ENCODE results near the gene TSNAX. TPM values are rescaled to one million over a fixed set of nuclear protein-coding genes. Genes with fewer than 3 reads are reported as not detected.

The TSNAX gene
- 10 to 100 TPM; 17.9 to 25.3 (median 22.4) TPM for total RNA-seq

GRCh38 chr1:231528172-231529029 is at the start of gene TSNAX:
Gene TSNAX, plus strand, starts transcription at chr1:231528669. Its CDS starts 142 bp downstream, at chr1:231528811.
- Histone ChIP-seq H3K4me1 (peaks cover 5 to 45% (median 10%) of the 10 kb centered on the region in 4 donors), H3K9me3 (no peaks in the 10 kb centered on the region), H3K36me3 (peaks cover 0 to 17% (median 3%) of the 10 kb centered on the region in 3 donors), H3K27me3 (no peaks in the 10 kb centered on the region), H3K4me3 (peak within 1 kb of the TSS; percentile 62 to 87 (median 75)), H3K27ac (peak within 1 kb of the TSS; percentile 87 to 91 (median 89))
- WGBS, 2 donors = 0 to 1% methylated on average over 28 to 58 of the region's 61 CpGs
- peak; percentile 81 to 83 for DNase-seq (ENCODE audit: low spot score in 2 of 2)
- TF ChIP-seq EP300 (IDR thresholded peaks at IDR 0.05) (peak; percentile 95 to 98), POLR2A (IDR thresholded peaks at IDR 0.05) (peak; percentile 83 to 88)
- TF ChIP-seq, protein P1, sequence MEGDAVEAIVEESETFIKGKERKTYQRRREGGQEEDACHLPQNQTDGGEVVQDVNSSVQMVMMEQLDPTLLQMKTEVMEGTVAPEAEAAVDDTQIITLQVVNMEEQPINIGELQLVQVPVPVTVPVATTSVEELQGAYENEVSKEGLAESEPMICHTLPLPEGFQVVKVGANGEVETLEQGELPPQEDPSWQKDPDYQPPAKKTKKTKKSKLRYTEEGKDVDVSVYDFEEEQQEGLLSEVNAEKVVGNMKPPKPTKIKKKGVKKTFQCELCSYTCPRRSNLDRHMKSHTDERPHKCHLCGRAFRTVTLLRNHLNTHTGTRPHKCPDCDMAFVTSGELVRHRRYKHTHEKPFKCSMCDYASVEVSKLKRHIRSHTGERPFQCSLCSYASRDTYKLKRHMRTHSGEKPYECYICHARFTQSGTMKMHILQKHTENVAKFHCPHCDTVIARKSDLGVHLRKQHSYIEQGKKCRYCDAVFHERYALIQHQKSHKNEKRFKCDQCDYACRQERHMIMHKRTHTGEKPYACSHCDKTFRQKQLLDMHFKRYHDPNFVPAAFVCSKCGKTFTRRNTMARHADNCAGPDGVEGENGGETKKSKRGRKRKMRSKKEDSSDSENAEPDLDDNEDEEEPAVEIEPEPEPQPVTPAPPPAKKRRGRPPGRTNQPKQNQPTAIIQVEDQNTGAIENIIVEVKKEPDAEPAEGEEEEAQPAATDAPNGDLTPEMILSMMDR (IDR thresholded peaks at IDR 0.05) = peak in 1 of 5 experiments; percentile 55

GRCh38 chr1:231478811-231479210 is 49.7 kb upstream of the TSNAX start:
- Histone ChIP-seq H3K4me3 (no peak overlapping the region), H3K36me3 (no peaks in the 10 kb centered on the region), H3K4me1 (no peaks in the 10 kb centered on the region), H3K27me3 (no peaks in the 10 kb centered on the region), H3K27ac (no peak overlapping the region), H3K9me3 (no peaks in the 10 kb centered on the region)
- WGBS, 2 donors = 86 to 89% methylated on average over 9 of the region's 9 CpGs
- TF ChIP-seq POLR2A (IDR thresholded peaks at IDR 0.05) (no peak), EP300 (IDR thresholded peaks at IDR 0.05) (no peak)
- TF ChIP-seq, protein P1 (IDR thresholded peaks at IDR 0.05) = no peak
- DNase-seq (ENCODE audit: low spot score in 2 of 2) = no peak

DNA sequence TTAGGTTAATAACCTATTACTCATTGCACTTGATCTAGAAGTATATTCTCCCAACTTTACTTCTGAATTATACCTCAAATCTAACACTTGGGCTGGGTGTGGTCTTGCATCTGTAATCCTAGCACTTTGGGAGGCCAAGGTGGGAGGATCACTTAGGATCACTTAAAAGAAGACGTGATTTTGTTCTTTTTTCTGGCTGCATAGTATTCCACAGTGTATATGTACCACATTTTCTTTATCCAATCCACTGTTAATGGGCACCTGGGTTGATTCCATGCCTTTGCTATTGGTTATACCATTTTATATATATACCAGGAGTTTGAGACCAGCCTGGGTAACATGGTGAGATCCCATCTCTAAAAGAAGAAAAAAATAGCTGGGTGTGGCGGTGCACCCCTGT is 48.5 kb upstream of the TSNAX start:
- no peaks in the 10 kb centered on the region for H3K27me3 ChIP-seq
- H3K36me3 ChIP-seq = no peaks in the 10 kb centered on the region
- TF ChIP-seq EP300 (IDR thresholded peaks at IDR 0.05) = no peak
- H3K27ac ChIP-seq = no peak overlapping the region
- no peaks in the 10 kb centered on the region for H3K4me1 ChIP-seq
- WGBS, 2 donors = 94 to 96% methylated on average over 2 of the region's 2 CpGs
- no peak overlapping the region for H3K4me3 ChIP-seq
- DNase-seq (ENCODE audit: low spot score in 2 of 2) = no peak
- no peaks in the 10 kb centered on the region for H3K9me3 ChIP-seq

DNA sequence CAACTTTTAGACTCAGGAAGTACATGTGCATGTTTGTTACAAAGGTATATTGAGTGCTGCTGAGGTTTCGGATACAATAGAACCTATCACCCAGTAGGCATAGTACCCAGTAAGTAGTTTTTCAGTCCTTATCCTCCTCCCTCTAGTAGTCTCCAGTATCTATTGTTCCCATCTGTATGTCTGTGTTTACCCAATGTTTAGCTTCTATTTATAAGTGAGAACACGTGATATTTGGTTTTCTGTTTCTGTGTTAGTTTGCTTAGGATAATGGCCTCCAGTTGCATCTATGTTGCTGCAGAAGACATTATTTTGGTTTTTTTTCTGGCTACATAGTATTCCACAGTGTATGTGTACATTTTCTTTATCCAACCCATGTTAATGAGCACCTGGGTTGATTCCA is 47.2 kb upstream of the TSNAX start:
- no peaks in the 10 kb centered on the region for H3K9me3 ChIP-seq
- DNase-seq (ENCODE audit: low spot score in 2 of 2) = no peak
- TF ChIP-seq, protein P1 (IDR thresholded peaks at IDR 0.05) = no peak
- TF ChIP-seq EP300 (IDR thresholded peaks at IDR 0.05) = no peak
- no peak for TF ChIP-seq POLR2A (IDR thresholded peaks at IDR 0.05)
- H3K4me1 ChIP-seq = no peaks in the 10 kb centered on the region
- no peak overlapping the region for H3K27ac ChIP-seq
- WGBS, 2 donors = 87 to 92% methylated on average over 2 of the region's 2 CpGs
- no peaks in the 10 kb centered on the region for H3K27me3 ChIP-seq
- no peak overlapping the region for H3K4me3 ChIP-seq
- no peaks in the 10 kb centered on the region for H3K36me3 ChIP-seq

DNA sequence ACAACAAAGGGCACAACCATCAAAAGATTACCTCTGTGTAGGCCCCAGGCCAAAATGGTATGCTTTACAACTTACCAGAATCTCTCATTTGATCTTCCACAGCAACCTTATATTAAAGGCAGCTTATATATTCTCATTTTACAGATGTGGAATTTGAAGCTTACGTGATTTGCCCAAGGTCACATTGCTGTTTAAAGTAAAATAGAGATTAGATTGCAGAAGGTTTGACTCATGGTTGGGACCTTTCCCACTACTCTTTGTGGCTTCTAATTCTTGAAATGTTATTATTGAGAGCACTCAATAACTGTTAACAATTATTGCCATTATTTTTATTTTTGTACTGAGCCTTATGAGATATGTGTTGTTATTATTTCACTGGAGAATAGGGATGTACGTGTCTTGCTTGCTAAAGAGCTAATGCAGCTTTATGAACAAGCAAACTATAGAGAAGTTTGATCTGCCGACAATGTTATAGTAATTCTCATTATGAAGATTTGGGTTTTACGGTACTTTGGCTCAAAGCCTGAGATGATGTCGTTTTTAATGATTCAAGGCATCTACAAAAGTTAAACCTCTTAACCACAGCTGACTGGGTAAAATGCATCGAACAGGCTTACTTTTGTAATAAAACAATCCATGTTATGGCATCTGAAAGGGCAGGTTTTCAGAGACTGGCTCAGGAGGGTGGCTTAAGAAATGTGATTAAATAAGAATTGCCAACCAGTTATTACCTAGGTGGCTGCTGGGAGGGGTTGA is 43.3 kb upstream of the TSNAX start:
- Histone ChIP-seq H3K27ac (no peak overlapping the region), H3K36me3 (no peaks in the 10 kb centered on the region), H3K27me3 (no peaks in the 10 kb centered on the region), H3K9me3 (no peaks in the 10 kb centered on the region), H3K4me1 (no peaks in the 10 kb centered on the region), H3K4me3 (no peak overlapping the region)
- DNase-seq (ENCODE audit: low spot score in 2 of 2) = no peak
- 36 to 44% methylated on average over 6 of the region's 6 CpGs for WGBS, 2 donors
- TF ChIP-seq, protein P1 (IDR thresholded peaks at IDR 0.05) = no peak
- TF ChIP-seq POLR2A (IDR thresholded peaks at IDR 0.05) = no peak
